Mesothelial cell of epicardium (in vitro differentiated cells): ENCODE results near the gene ZNF143. TPM values are rescaled to one million over a fixed set of nuclear protein-coding genes. Genes with fewer than 3 reads are reported as not detected.
"Not testable (repeated sequence)": the region's sequence is repeated elsewhere in the genome, so short reads cannot be mapped to it uniquely, and the experiment has no call there.

Experiments used
- DNase-seq, 2 experiments: peaks; one replicate each; pipeline ENCODE4 v3.0.0; 2021; ENCODE audit warnings: low spot score in 2 of 2; ENCODE audit not compliant: unreplicated experiment in 2 of 2
- H3K27ac Mint-ChIP-seq: 2 replicates; pipeline ENCODE4 v1.8.0; 2021; ENCODE audit warnings: mixed read lengths
- H3K27me3 Mint-ChIP-seq: 2 replicates; pipeline ENCODE4 v1.8.0; 2021; ENCODE audit warnings: low read depth, mixed read lengths
- H3K36me3 Mint-ChIP-seq: 2 replicates; pipeline ENCODE4 v1.8.0; 2021; ENCODE audit warnings: mixed read lengths
- H3K4me1 Mint-ChIP-seq: 2 replicates; pipeline ENCODE4 v1.8.0; 2021; ENCODE audit warnings: mixed read lengths
- H3K4me3 Mint-ChIP-seq: 2 replicates; pipeline ENCODE4 v1.8.0; 2021; ENCODE audit warnings: mild to moderate bottlenecking, moderate library complexity, mixed read lengths
- H3K9me3 Mint-ChIP-seq: 2 replicates; pipeline ENCODE4 v1.8.0; 2021; ENCODE audit warnings: mixed read lengths
- total RNA-seq: library from RNA; stranded (reverse); gene quantifications from 3 replicates; pipeline ENCODE4 v1.2.1, GENCODE V29; 2021
- TF ChIP-seq, protein P1 (sequence below): fragments of 200-600 bp; sonication (generic); IDR thresholded peaks from one replicate; pipeline ENCODE4 v1.5.0; 2021; ENCODE audit warnings: antibody characterized with exemption; ENCODE audit not compliant: unreplicated experiment

The ZNF143 gene
- total RNA-seq, 1 donor from 2014 or later, result 29.1 TPM

DNA sequence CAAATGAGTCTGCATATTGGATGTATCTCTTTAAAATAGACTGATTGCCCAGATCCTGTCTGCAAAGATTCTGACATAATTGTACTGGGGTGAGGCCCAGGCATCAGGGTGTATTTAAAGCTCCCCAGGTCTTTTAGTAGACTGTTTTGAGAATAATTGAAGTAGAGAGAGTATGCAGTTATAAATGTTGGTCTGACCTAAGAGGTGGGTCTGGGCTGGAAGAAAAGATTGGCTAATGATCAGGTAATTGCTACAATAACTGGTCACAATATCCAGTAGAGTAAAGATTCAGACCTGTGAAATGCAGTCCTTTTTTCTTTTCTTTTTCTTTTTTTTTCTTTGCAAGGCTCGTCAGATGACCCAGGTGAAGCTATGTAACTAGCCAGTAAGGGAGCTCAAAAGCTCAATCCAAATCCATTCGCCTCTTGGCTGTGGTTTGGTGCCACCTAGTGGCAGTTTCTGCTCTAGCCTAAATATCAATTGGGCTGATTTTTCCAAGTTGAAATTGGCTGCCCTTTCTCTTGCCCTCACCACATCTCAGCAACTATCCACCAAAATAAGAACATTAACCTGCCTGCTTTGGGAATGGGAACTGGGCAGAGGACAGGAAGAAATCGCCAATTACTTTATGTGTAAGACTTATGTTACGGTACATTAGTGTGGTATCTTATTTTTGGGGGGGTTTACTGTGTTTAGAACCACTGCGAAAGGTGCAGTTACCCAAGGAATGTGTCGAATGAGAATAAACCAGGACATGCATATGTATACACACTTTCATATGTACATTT is 45.9 kb downstream of the ZNF143 start:
- H3K4me1 Mint-ChIP-seq, result peaks cover 9% of the 10 kb centered on the region
- TF ChIP-seq, protein P1, sequence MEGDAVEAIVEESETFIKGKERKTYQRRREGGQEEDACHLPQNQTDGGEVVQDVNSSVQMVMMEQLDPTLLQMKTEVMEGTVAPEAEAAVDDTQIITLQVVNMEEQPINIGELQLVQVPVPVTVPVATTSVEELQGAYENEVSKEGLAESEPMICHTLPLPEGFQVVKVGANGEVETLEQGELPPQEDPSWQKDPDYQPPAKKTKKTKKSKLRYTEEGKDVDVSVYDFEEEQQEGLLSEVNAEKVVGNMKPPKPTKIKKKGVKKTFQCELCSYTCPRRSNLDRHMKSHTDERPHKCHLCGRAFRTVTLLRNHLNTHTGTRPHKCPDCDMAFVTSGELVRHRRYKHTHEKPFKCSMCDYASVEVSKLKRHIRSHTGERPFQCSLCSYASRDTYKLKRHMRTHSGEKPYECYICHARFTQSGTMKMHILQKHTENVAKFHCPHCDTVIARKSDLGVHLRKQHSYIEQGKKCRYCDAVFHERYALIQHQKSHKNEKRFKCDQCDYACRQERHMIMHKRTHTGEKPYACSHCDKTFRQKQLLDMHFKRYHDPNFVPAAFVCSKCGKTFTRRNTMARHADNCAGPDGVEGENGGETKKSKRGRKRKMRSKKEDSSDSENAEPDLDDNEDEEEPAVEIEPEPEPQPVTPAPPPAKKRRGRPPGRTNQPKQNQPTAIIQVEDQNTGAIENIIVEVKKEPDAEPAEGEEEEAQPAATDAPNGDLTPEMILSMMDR, result peak; percentile 90
- peaks cover 24% of the 10 kb centered on the region for H3K36me3 Mint-ChIP-seq
- no peak overlapping the region for H3K4me3 Mint-ChIP-seq
- no peaks in the 10 kb centered on the region for H3K9me3 Mint-ChIP-seq
- peak; percentile 55 to 79 for DNase-seq
- H3K27ac Mint-ChIP-seq, result peak overlapping the region; percentile 59
- H3K27me3 Mint-ChIP-seq, result no peaks in the 10 kb centered on the region

- no peaks in the 10 kb centered on the region for H3K9me3 Mint-ChIP-seq
- peak overlapping the region; percentile 39 for H3K27ac Mint-ChIP-seq
- H3K27me3 Mint-ChIP-seq, result no peaks in the 10 kb centered on the region
- peaks cover 25% of the 10 kb centered on the region for H3K36me3 Mint-ChIP-seq
- no peak for DNase-seq
- H3K4me1 Mint-ChIP-seq, result peaks cover 9% of the 10 kb centered on the region
- H3K4me3 Mint-ChIP-seq, result no peak overlapping the region
- TF ChIP-seq, protein P1, result no peak
Measured at GRCh38 chr11:9507277-9507580, 46.4 kb downstream of the ZNF143 start.

DNA sequence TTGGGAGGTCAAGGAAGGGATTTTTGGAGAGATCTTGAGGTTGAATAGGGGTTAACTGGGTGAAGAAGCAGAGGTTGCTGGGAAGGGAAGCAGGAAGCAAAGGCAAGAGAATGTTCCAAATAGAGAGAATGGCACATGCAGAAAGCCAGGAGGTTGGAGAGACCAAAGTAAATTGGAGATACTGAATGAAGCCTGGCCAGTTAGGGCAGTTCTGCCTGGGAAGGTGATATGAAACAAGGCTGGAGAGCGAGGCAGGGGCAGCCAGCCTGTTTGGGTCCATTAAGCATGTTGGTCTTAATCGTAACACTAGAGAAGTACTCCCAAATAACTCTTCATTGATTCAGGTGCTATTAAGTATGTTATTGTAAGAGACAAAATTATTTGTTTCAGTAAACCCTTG is 48.2 kb downstream of the ZNF143 start:
- Mint-ChIP-seq H3K27me3 (no peaks in the 10 kb centered on the region), H3K4me3 (no peak overlapping the region), H3K36me3 (peaks cover 30% of the 10 kb centered on the region), H3K27ac (peak overlapping the region; percentile 13), H3K9me3 (no peaks in the 10 kb centered on the region), H3K4me1 (peaks cover 9% of the 10 kb centered on the region)
- TF ChIP-seq, protein P1, result no peak
- no peak for DNase-seq

DNA sequence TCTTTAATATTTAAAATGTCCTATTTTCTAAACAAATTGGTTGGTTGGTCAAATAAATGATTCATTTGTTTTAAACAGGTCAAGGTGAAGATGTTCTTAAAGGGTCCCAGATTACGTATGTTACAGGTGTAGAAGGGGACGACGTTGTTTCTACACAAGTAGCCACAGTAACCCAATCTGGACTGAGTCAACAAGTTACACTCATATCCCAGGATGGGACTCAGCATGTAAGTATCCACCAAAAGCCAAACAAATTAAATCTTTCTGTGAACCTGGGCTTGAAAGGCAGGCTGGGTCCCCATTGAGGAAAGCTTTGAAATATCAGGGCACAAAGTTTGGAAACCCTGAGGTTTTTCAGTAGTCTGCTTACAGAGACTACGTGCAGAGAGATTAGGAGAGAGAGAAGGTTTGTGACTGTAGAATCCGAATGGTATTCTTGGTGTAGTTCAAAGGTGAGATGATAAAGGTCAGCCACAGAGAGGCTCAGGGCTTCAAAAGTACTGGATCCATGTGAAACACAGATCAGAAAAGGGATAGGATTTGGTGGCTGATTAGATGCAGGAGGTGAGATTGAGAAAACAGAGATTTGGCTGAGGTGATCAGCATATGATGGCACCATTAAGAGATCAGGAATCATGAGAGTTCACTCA is 51.7 kb downstream of the ZNF143 start:
- DNase-seq, result no peak
- no peak overlapping the region for H3K4me3 Mint-ChIP-seq
- peaks cover 4% of the 10 kb centered on the region for H3K9me3 Mint-ChIP-seq
- H3K27ac Mint-ChIP-seq, result no peak overlapping the region
- peaks cover 5% of the 10 kb centered on the region for H3K4me1 Mint-ChIP-seq
- TF ChIP-seq, protein P1, result no peak
- peaks cover 46% of the 10 kb centered on the region for H3K36me3 Mint-ChIP-seq
- no peaks in the 10 kb centered on the region for H3K27me3 Mint-ChIP-seq

- H3K27ac Mint-ChIP-seq, H3K4me1 Mint-ChIP-seq, H3K4me3 Mint-ChIP-seq, DNase-seq, H3K9me3 Mint-ChIP-seq, H3K27me3 Mint-ChIP-seq: not testable (repeated sequence)
- peaks cover 53% of the 10 kb centered on the region for H3K36me3 Mint-ChIP-seq
Measured at GRCh38 chr11:9514576-9514975, 53.8 kb downstream of the ZNF143 start.

DNA sequence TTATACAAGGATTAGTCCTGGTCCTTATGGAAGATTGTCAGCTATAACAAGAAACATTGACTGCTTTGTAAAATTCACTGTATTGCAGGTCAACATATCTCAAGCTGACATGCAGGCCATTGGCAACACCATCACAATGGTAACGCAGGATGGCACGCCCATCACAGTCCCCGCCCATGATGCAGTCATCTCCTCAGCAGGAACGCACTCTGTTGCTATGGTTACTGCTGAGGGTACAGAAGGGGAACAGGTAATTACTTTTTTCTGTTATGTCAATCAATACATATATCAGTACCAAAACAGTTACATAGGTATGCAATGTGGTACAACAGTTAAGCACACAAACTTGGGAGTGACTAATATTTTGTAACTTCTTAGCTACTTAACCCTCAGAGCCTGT is 55.3 kb downstream of the ZNF143 start:
- no peak overlapping the region for H3K4me3 Mint-ChIP-seq
- TF ChIP-seq, protein P1, result no peak
- H3K27me3 Mint-ChIP-seq, result no peaks in the 10 kb centered on the region
- peaks cover 51% of the 10 kb centered on the region for H3K36me3 Mint-ChIP-seq
- peaks cover 4% of the 10 kb centered on the region for H3K9me3 Mint-ChIP-seq
- no peak overlapping the region for H3K27ac Mint-ChIP-seq
- no peak for DNase-seq
- no peaks in the 10 kb centered on the region for H3K4me1 Mint-ChIP-seq
